ENCODE data around the gene TRIM37. TPM values are rescaled to one million over a fixed set of nuclear protein-coding genes. Genes with fewer than 3 reads are reported as not detected.

The TRIM37 gene
- total and polyA plus RNA-seq, 5 donors from 2014 or later, result 8.5 to 27.9 (median 11.4) TPM

- no peak for DNase-seq
- H3K36me3 ChIP-seq (ENCODE audit: control insufficient read depth, insufficient read depth, low read length), result peaks cover 36% of the 10 kb centered on the region
- H3K4me1 Mint-ChIP-seq, result peaks cover 8 to 13% (median 10%) of the 10 kb centered on the region in 4 donors
- H3K4me3 ChIP-seq (ENCODE audit: low read depth, low read length), result no peak overlapping the region
- no peak for ATAC-seq (ENCODE audit: low read depth in 2 of 2)
- H3K9me3 Mint-ChIP-seq, result no peaks in the 10 kb centered on the region
- H3K36me3 Mint-ChIP-seq, result peaks cover 8% of the 10 kb centered on the region
- no peaks in the 10 kb centered on the region for H3K27me3 Mint-ChIP-seq
- no peaks in the 10 kb centered on the region for H3K9me3 ChIP-seq (ENCODE audit: control insufficient read depth in 2 of 2, low read length in 2 of 2)
- H3K27me3 ChIP-seq (ENCODE audit: control insufficient read depth, insufficient read depth, low read length), result no peaks in the 10 kb centered on the region
- H3K27ac Mint-ChIP-seq, result peak overlapping the region in 1 of 3 donors; percentile 23
- peaks cover 7% of the 10 kb centered on the region for H3K4me1 ChIP-seq (ENCODE audit: control insufficient read depth, insufficient read depth, low read length, poor library complexity, severe bottlenecking)
- no peak overlapping the region for H3K27ac ChIP-seq (ENCODE audit: insufficient read depth, low read length, poor library complexity, severe bottlenecking)
- H3K4me3 Mint-ChIP-seq, result no peak overlapping the region
Observed at GRCh38 chr17:59007995-59008394, 98.7 kb downstream of the TRIM37 start.

- peak overlapping the region; percentile 59 for H3K27ac ChIP-seq (ENCODE audit: insufficient read depth, low read length, poor library complexity, severe bottlenecking)
- H3K27me3 Mint-ChIP-seq, result no peaks in the 10 kb centered on the region
- peaks cover 14 to 32% (median 23%) of the 10 kb centered on the region in 4 donors for H3K4me1 Mint-ChIP-seq
- H3K4me3 ChIP-seq (ENCODE audit: low read depth, low read length), result no peak overlapping the region
- DNase-seq, result peak; percentile 55 to 77 (median 74)
- H3K36me3 ChIP-seq (ENCODE audit: control insufficient read depth, insufficient read depth, low read length), result peaks cover 13% of the 10 kb centered on the region
- no peaks in the 10 kb centered on the region for H3K9me3 ChIP-seq (ENCODE audit: control insufficient read depth in 2 of 2, low read length in 2 of 2)
- H3K4me1 ChIP-seq (ENCODE audit: control insufficient read depth, insufficient read depth, low read length, poor library complexity, severe bottlenecking), result peaks cover 11% of the 10 kb centered on the region
- H3K4me3 Mint-ChIP-seq, result peak overlapping the region; percentile 16 to 60 (median 35)
- ATAC-seq (ENCODE audit: low read depth in 2 of 2), result peak; percentile 46 to 52
- peaks cover 4% of the 10 kb centered on the region for H3K36me3 Mint-ChIP-seq
- no peaks in the 10 kb centered on the region for H3K27me3 ChIP-seq (ENCODE audit: control insufficient read depth, insufficient read depth, low read length)
- H3K27ac Mint-ChIP-seq, result peak overlapping the region; percentile 67 to 91 (median 72)
- H3K9me3 Mint-ChIP-seq, result no peaks in the 10 kb centered on the region
Observed at GRCh38 chr17:59004338-59005111, 102.2 kb downstream of the TRIM37 start.

GRCh38 chr17:59003860-59004259 lies 102.8 kb downstream of the TRIM37 start:
- Histone ChIP-seq H3K4me3 (ENCODE audit: low read depth, low read length) (no peak overlapping the region), H3K4me1 (ENCODE audit: control insufficient read depth, insufficient read depth, low read length, poor library complexity, severe bottlenecking) (peaks cover 11% of the 10 kb centered on the region), H3K36me3 (ENCODE audit: control insufficient read depth, insufficient read depth, low read length) (peaks cover 19% of the 10 kb centered on the region), H3K27me3 (ENCODE audit: control insufficient read depth, insufficient read depth, low read length) (no peaks in the 10 kb centered on the region), H3K27ac (ENCODE audit: insufficient read depth, low read length, poor library complexity, severe bottlenecking) (peak overlapping the region; percentile 59), H3K9me3 (ENCODE audit: control insufficient read depth in 2 of 2, low read length in 2 of 2) (no peaks in the 10 kb centered on the region)
- peak overlapping the region in 1 of 3 donors; percentile 82 for H3K27ac Mint-ChIP-seq
- no peak for ATAC-seq (ENCODE audit: low read depth in 2 of 2)
- peaks cover 14 to 32% (median 23%) of the 10 kb centered on the region in 4 donors for H3K4me1 Mint-ChIP-seq
- H3K36me3 Mint-ChIP-seq, result peaks cover 8% of the 10 kb centered on the region
- H3K9me3 Mint-ChIP-seq, result no peaks in the 10 kb centered on the region
- no peaks in the 10 kb centered on the region for H3K27me3 Mint-ChIP-seq
- peak overlapping the region in 1 of 4 donors; percentile 60 for H3K4me3 Mint-ChIP-seq
- DNase-seq, result no peak

DNA sequence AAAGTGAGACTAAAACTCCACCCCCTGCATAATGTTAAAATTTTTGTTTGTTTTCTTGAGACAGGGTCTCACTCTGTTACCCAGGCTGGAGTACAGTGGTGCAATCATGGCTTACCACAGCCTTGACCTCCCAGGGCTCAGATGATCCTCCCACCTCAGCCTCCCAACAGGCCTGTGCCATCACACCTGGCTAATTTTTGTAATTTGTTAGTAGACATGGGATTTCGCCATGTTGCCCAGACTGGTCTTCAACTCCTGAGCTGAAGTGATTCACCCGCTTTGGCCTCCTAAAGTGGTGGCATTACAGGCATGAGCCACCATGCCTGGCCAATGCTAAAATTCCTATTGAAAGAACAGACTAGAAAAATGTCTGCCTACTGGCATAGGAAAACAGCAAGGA lies 103.8 kb downstream of the TRIM37 start:
- H3K4me1 ChIP-seq (ENCODE audit: control insufficient read depth, insufficient read depth, low read length, poor library complexity, severe bottlenecking), result peaks cover 11% of the 10 kb centered on the region
- no peaks in the 10 kb centered on the region for H3K27me3 Mint-ChIP-seq
- H3K27me3 ChIP-seq (ENCODE audit: control insufficient read depth, insufficient read depth, low read length), result no peaks in the 10 kb centered on the region
- peaks cover 14 to 32% (median 23%) of the 10 kb centered on the region in 4 donors for H3K4me1 Mint-ChIP-seq
- ATAC-seq (ENCODE audit: low read depth in 2 of 2) (no peak), DNase-seq (no peak)
- H3K27ac Mint-ChIP-seq, result peak overlapping the region in 1 of 3 donors; percentile 6
- H3K4me3 ChIP-seq (ENCODE audit: low read depth, low read length), result no peak overlapping the region
- H3K36me3 Mint-ChIP-seq, result peaks cover 18% of the 10 kb centered on the region
- H3K36me3 ChIP-seq (ENCODE audit: control insufficient read depth, insufficient read depth, low read length), result peaks cover 17% of the 10 kb centered on the region
- H3K27ac ChIP-seq (ENCODE audit: insufficient read depth, low read length, poor library complexity, severe bottlenecking), result no peak overlapping the region
- H3K9me3 ChIP-seq (ENCODE audit: control insufficient read depth in 2 of 2, low read length in 2 of 2), result no peaks in the 10 kb centered on the region
- no peak overlapping the region for H3K4me3 Mint-ChIP-seq
- H3K9me3 Mint-ChIP-seq, result no peaks in the 10 kb centered on the region

GRCh38 chr17:59002126-59002525 lies 104.6 kb downstream of the TRIM37 start:
- peak overlapping the region in 2 of 3 donors; percentile 95 to 99 for H3K27ac Mint-ChIP-seq
- peaks cover 11% of the 10 kb centered on the region for H3K4me1 ChIP-seq (ENCODE audit: control insufficient read depth, insufficient read depth, low read length, poor library complexity, severe bottlenecking)
- ATAC-seq (ENCODE audit: low read depth in 2 of 2) (no peak), DNase-seq (no peak)
- H3K27ac ChIP-seq (ENCODE audit: insufficient read depth, low read length, poor library complexity, severe bottlenecking), result peak overlapping the region; percentile 90
- H3K36me3 Mint-ChIP-seq, result peaks cover 19% of the 10 kb centered on the region
- peaks cover 14 to 32% (median 25%) of the 10 kb centered on the region in 4 donors for H3K4me1 Mint-ChIP-seq
- H3K4me3 Mint-ChIP-seq, result peak overlapping the region in 1 of 4 donors; percentile 87
- H3K9me3 Mint-ChIP-seq, result no peaks in the 10 kb centered on the region
- no peaks in the 10 kb centered on the region for H3K27me3 Mint-ChIP-seq
- H3K36me3 ChIP-seq (ENCODE audit: control insufficient read depth, insufficient read depth, low read length), result peaks cover 22% of the 10 kb centered on the region
- H3K9me3 ChIP-seq (ENCODE audit: control insufficient read depth in 2 of 2, low read length in 2 of 2), result no peaks in the 10 kb centered on the region
- H3K4me3 ChIP-seq (ENCODE audit: low read depth, low read length), result peak overlapping the region; percentile 90
- H3K27me3 ChIP-seq (ENCODE audit: control insufficient read depth, insufficient read depth, low read length), result no peaks in the 10 kb centered on the region

- Histone ChIP-seq H3K4me3 (ENCODE audit: low read depth, low read length) (peak overlapping the region; percentile 90), H3K27me3 (ENCODE audit: control insufficient read depth, insufficient read depth, low read length) (no peaks in the 10 kb centered on the region), H3K36me3 (ENCODE audit: control insufficient read depth, insufficient read depth, low read length) (peaks cover 23% of the 10 kb centered on the region), H3K27ac (ENCODE audit: insufficient read depth, low read length, poor library complexity, severe bottlenecking) (peak overlapping the region; percentile 90), H3K9me3 (ENCODE audit: control insufficient read depth in 2 of 2, low read length in 2 of 2) (no peaks in the 10 kb centered on the region), H3K4me1 (ENCODE audit: control insufficient read depth, insufficient read depth, low read length, poor library complexity, severe bottlenecking) (peaks cover 11% of the 10 kb centered on the region)
- Mint-ChIP-seq H3K27me3 (no peaks in the 10 kb centered on the region), H3K4me3 (peak overlapping the region; percentile 86 to 94 (median 87)), H3K36me3 (peaks cover 19% of the 10 kb centered on the region), H3K27ac (peak overlapping the region; percentile 95 to 99 (median 98)), H3K4me1 (peaks cover 14 to 32% (median 27%) of the 10 kb centered on the region in 4 donors), H3K9me3 (no peaks in the 10 kb centered on the region)
- DNase-seq (peak; percentile 60 to 90 (median 77)), ATAC-seq (ENCODE audit: low read depth in 2 of 2) (peak; percentile 99)
Observed at GRCh38 chr17:59001158-59001814, 105.4 kb downstream of the TRIM37 start.

DNA sequence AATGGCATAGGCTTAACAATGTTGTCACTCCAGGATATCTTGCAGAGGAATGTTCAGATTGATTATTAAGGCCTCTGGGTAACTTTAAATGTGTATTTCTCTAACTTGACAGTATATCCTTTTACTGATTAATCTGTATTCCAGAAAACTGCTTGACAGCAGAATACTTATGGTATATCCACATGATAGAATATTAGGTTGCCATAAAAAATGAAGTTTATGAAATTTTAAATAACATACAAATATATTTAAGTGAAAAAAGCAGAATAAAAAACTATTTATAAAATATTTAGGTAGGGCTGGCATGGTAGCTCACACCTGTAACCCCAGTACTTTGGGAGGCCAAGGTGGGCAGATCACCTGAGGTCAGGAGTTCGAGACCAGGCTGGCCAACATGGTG lies 106.7 kb downstream of the TRIM37 start:
- no peak overlapping the region for H3K4me3 ChIP-seq (ENCODE audit: low read depth, low read length)
- Mint-ChIP-seq H3K27ac (peak overlapping the region in 1 of 3 donors; percentile 82), H3K4me3 (no peak overlapping the region), H3K4me1 (peaks cover 14 to 32% (median 27%) of the 10 kb centered on the region in 4 donors), H3K9me3 (no peaks in the 10 kb centered on the region), H3K27me3 (no peaks in the 10 kb centered on the region), H3K36me3 (peaks cover 19% of the 10 kb centered on the region)
- ATAC-seq (ENCODE audit: low read depth in 2 of 2) (no peak), DNase-seq (no peak)
- H3K27ac ChIP-seq (ENCODE audit: insufficient read depth, low read length, poor library complexity, severe bottlenecking), result peak overlapping the region; percentile 90
- peaks cover 23% of the 10 kb centered on the region for H3K36me3 ChIP-seq (ENCODE audit: control insufficient read depth, insufficient read depth, low read length)
- no peaks in the 10 kb centered on the region for H3K9me3 ChIP-seq (ENCODE audit: control insufficient read depth in 2 of 2, low read length in 2 of 2)
- peaks cover 11% of the 10 kb centered on the region for H3K4me1 ChIP-seq (ENCODE audit: control insufficient read depth, insufficient read depth, low read length, poor library complexity, severe bottlenecking)
- H3K27me3 ChIP-seq (ENCODE audit: control insufficient read depth, insufficient read depth, low read length), result no peaks in the 10 kb centered on the region

Data from CD4-positive, CD25-positive, alpha-beta regulatory T cell (primary cell).